KBM-7 (cell line): ENCODE measurements around the gene CD96.
"Not testable (repeated sequence)": the region's sequence is repeated elsewhere in the genome, so short reads cannot be mapped to it uniquely, and the experiment has no call there.

ENCODE experiments used
- DNase-seq: peaks from one replicate; pipeline ENCODE4 v3.0.0-alpha.2; 2015
- in situ Hi-C: fragments of 300-500 bp; cut with MboI; formaldehyde crosslinking; loops from 2 replicates; pipeline ENCODE4 v1.14.3; 2020; ENCODE audit warnings: low sequenced_read_pairs, low pct_unique_long_range_greater_than_20kb, mixed read lengths

The CD96 gene

GRCh38 chr3:111547631-111548030 lies 5.6 kb downstream of the CD96 start:
- in situ Hi-C loops: no loop called here
- peak; percentile 90 for DNase-seq

- DNase-seq: no peak
- in situ Hi-C loops: no loop called here
Observed at GRCh38 chr3:111548092-111548491, 6.1 kb downstream of the CD96 start.

- in situ Hi-C loops: no loop called here
- DNase-seq: no peak
Observed at GRCh38 chr3:111548756-111549155, 6.8 kb downstream of the CD96 start.

- DNase-seq, in situ Hi-C loops: not testable (repeated sequence)
Observed at GRCh38 chr3:111561902-111562301, 19.9 kb downstream of the CD96 start.

- DNase-seq: no peak
- in situ Hi-C loops: no loop called here
Observed at GRCh38 chr3:111566844-111567243, 24.8 kb downstream of the CD96 start.

GRCh38 chr3:111568355-111568754 lies 26.4 kb downstream of the CD96 start:
- DNase-seq: no peak
- in situ Hi-C loops: no loop called here

- DNase-seq: no peak
- in situ Hi-C loops: no loop called here
Observed at GRCh38 chr3:111568911-111569310, 26.9 kb downstream of the CD96 start.

GRCh38 chr3:111570404-111571030 lies 28.5 kb downstream of the CD96 start:
- no peak for DNase-seq
- in situ Hi-C loops: no loop called here

- in situ Hi-C loops: no loop called here
- no peak for DNase-seq
Observed at GRCh38 chr3:111571282-111571681, 29.3 kb downstream of the CD96 start.

GRCh38 chr3:111571907-111572460 lies 30.0 kb downstream of the CD96 start:
- in situ Hi-C loops: no loop called here
- no peak for DNase-seq

- no peak for DNase-seq
- in situ Hi-C loops: no loop called here
Observed at GRCh38 chr3:111577113-111577512, 35.1 kb downstream of the CD96 start.

- in situ Hi-C loops: no loop called here
Observed at GRCh38 chr3:111577798-111578685, 36.0 kb downstream of the CD96 start.

GRCh38 chr3:111578867-111579266 lies 36.9 kb downstream of the CD96 start:
- in situ Hi-C loops: no loop called here
- no peak for DNase-seq

More at GRCh38 chr3:111577798-111578685, 36.0 kb downstream of the CD96 start:
- peak; percentile 61 for DNase-seq

GRCh38 chr3:111579495-111579894 lies 37.5 kb downstream of the CD96 start:
- in situ Hi-C loops: no loop called here
- DNase-seq: no peak

GRCh38 chr3:111581403-111582119 lies 39.6 kb downstream of the CD96 start:
- in situ Hi-C loops: no loop called here
- DNase-seq: no peak

- DNase-seq: no peak
Observed at GRCh38 chr3:111582120-111582474, 40.1 kb downstream of the CD96 start.

GRCh38 chr3:111584744-111585143 lies 42.7 kb downstream of the CD96 start:
- in situ Hi-C loops: no loop called here
- DNase-seq: no peak

More at GRCh38 chr3:111582120-111582474, 40.1 kb downstream of the CD96 start:
- in situ Hi-C loops: no loop called here

GRCh38 chr3:111585217-111585616 lies 43.2 kb downstream of the CD96 start:
- DNase-seq: no peak
- in situ Hi-C loops: no loop called here

- in situ Hi-C loops: no loop called here
- DNase-seq: no peak
Observed at GRCh38 chr3:111588527-111588926, 46.5 kb downstream of the CD96 start.
